ENCODE measurements around the gene CEMP1.

- TF ChIP-seq POLR2A (IDR thresholded peaks at IDR 0.05; ENCODE audit: low read length) (no peak), GATA1 (IDR thresholded peaks at IDR 0.05; ENCODE audit: low read depth, low read length) (no peak)
Measured at GRCh38 chr16:2533912-2534311, 2.7 kb upstream of the CEMP1 start.
